HAP-1 (cell line): ENCODE results near the gene NFATC2.

Experiments used
- DNase-seq, 2 experiments: peaks; one replicate each; pipeline ENCODE4 v3.0.0-alpha.2; 2016 to 2020; ENCODE audit warnings: low spot score in 2 of 2
- H3K27me3 ChIP-seq: fragments of 250-450 bp; sonication (Bioruptor Pico); 2 replicates; pipeline ENCODE4 v1.5.1; 2020; ENCODE audit warnings: low read depth, mild to moderate bottlenecking, moderate library complexity
- H3K36me3 ChIP-seq: fragments of 250-450 bp; sonication (Bioruptor Pico); replicated peaks from 2 replicates; pipeline ENCODE4 v1.5.1; 2020; ENCODE audit warnings: mild to moderate bottlenecking
- H3K4me1 ChIP-seq: fragments of 250-450 bp; sonication (Bioruptor Pico); 2 replicates; pipeline ENCODE4 v1.5.1; 2020; ENCODE audit warnings: mild to moderate bottlenecking
- H3K4me3 ChIP-seq: fragments of 250-450 bp; sonication (Bioruptor Pico); 2 replicates; pipeline ENCODE4 v1.5.1; 2020; ENCODE audit warnings: mild to moderate bottlenecking, moderate library complexity
- H3K9me3 ChIP-seq: fragments of 250-450 bp; sonication (Bioruptor Pico); 2 replicates; pipeline ENCODE4 v1.5.1; 2020; ENCODE audit warnings: mild to moderate bottlenecking, moderate library complexity
- in situ Hi-C: fragments of 300-500 bp; cut with MboI; formaldehyde crosslinking; loops from 3 replicates; pipeline ENCODE4 v1.14.3; 2020; ENCODE audit warnings: low sequenced_read_pairs, inconsistent platforms, mixed read lengths

Gene NFATC2

DNA sequence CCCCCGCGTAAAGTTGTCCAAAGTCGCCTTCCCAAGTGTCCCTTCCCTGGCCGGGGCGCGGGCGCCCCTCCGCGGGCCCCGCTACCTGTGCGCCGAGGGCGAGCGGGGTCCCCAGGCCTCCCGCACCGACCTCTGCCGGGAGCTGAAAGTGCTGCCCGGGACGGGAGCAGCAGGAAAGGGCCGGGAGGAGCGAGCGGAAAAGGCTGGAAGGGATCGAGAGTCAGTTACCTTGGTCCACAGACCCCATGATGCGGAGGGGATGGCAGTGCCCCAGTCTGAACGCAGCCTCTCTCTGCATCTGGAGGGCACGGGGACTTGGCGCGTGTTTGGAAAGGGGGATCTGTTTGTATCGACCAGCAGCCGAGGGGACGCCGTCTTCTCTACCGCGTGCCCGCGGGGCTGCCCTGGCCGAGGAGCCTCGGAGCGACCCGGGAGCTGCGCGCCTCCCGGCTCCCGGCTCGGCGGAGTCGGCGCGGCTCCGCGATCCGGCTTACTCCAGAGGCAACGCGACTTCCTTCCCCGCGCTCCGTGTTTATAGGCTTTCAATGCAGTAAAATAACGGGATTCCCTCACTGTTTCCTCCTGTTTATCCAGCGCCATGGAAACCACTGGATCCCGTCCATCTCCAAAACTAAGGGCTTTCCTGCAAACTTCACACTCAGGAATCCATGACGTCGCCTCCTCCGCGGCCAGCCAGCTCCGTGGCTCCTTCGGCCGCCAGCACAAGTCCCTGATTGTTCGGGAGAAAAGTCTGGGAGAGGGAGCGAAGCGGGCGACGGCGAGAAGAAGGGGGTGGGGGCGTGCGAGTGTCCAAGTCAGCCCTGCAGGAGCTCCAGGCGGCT is 20.0 kb upstream of the NFATC2 start:
- Histone ChIP-seq H3K9me3 (no peaks in the 10 kb centered on the region), H3K4me1 (peaks cover 20% of the 10 kb centered on the region), H3K4me3 (peak overlapping the region; percentile 34), H3K36me3 (no peaks in the 10 kb centered on the region), H3K27me3 (no peaks in the 10 kb centered on the region)
- peak; percentile 50 to 75 for DNase-seq
- in situ Hi-C loops: no loop called here

DNA sequence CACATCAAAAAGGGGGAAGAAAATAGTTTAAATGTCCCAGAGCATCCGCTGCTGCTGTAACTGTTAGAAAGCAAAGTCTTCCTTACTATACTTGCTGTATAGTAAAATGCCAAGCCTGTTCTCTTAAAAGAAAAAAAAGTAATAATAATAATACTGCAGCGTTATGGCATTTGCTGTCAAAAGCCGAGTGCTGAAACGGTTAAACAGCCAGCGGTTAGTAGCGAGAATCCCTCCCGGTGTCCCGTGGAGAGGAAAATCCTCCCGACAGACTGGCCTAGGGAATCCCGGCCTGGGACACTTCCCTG is 19.5 kb upstream of the NFATC2 start:
- H3K27me3 ChIP-seq: no peaks in the 10 kb centered on the region
- H3K4me3 ChIP-seq: peak overlapping the region; percentile 34
- H3K36me3 ChIP-seq: no peaks in the 10 kb centered on the region
- in situ Hi-C loops: no loop called here
- H3K9me3 ChIP-seq: no peaks in the 10 kb centered on the region
- peaks cover 20% of the 10 kb centered on the region for H3K4me1 ChIP-seq
- no peak for DNase-seq

DNA sequence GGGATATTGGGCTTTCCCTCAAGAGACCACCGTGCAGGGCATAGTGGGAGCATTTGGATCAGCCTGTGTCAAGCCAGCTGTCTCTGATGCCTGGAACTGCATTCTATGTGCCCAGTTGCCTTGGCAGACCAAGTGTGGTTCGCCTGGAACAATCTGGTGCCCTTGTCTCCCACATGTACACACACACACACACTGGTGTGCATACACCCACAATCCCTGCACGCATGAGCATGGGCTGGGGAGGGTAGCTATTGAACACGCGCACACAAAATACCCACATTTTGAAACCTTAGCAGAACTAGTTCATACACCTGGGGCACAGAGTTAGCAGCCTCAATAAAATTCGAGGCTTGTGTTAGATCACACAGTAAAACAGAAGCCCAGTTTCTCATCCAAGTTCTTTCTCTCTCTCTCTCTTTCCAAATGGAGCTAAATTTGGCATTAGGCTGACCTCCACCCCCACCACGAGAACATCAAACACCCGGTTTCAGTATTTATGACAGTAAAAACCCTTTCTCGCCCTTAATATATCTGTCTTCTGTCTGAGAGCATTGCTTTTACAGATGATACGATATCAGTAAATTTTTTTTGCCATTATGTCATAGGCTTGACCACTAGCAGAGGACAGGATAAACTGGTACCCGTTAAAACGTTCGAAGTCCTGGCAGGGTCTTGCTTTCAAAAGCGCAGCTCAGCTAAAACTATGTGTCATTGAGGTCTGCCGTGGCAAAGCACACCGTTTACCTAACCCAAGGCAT is 18.2 kb upstream of the NFATC2 start:
- Histone ChIP-seq H3K4me1 (peaks cover 20% of the 10 kb centered on the region), H3K9me3 (no peaks in the 10 kb centered on the region), H3K27me3 (no peaks in the 10 kb centered on the region), H3K4me3 (no peak overlapping the region), H3K36me3 (no peaks in the 10 kb centered on the region)
- in situ Hi-C loops: no loop called here
- DNase-seq: no peak

DNA sequence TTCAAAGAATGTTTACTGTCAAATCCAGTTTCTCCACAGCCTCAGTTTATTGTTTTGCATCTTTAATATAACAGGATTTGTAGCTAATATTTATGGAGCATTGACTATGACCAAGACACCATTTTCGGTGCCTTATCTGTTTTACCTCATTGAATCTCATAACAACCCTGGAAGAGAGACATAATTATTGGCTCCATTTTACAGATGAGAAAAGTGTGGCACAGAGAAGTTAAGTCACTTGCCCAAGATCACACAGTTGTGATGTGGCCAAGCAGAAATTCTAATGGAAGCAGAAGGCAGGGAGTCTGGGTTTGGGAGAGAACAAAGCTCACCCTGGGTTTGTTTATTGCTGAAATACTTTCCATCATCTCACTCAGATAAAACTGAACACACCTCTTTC is 17.5 kb upstream of the NFATC2 start:
- DNase-seq: no peak
- no peaks in the 10 kb centered on the region for H3K36me3 ChIP-seq
- no peak overlapping the region for H3K4me3 ChIP-seq
- H3K9me3 ChIP-seq: no peaks in the 10 kb centered on the region
- in situ Hi-C loops: no loop called here
- H3K27me3 ChIP-seq: no peaks in the 10 kb centered on the region
- H3K4me1 ChIP-seq: peaks cover 20% of the 10 kb centered on the region

DNA sequence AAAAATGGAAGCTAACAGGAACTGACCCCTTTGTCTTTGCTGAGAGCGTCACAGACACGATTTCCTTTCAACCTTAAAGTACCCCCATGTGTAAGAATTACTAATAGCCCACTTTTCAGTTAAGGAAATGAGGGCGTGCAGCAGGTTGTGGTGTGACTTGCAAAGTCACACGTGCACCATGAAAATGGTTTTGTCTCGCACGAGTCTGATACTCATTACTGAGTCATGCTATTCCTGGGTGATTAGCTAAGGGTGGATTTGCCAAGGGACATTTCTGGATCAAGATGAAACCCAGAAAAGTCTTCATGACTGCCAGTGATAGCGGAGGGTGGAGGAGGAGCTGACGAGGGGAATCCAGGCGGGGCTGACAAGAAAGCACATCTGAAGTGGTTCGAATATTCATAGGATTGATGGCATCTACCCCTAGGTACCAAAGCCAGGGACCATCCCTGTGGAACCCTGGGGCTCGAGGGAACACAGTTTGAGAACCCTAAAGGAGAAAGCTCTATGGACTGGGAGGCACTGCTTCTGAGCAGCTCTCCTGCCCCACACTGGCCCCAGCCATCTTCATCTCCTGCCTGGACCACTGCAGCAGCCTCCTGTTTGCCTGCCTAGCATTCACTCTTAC is 12.1 kb upstream of the NFATC2 start:
- Histone ChIP-seq H3K4me1 (no peaks in the 10 kb centered on the region), H3K27me3 (no peaks in the 10 kb centered on the region), H3K4me3 (no peak overlapping the region), H3K36me3 (no peaks in the 10 kb centered on the region), H3K9me3 (no peaks in the 10 kb centered on the region)
- in situ Hi-C loops: no loop called here
- DNase-seq: no peak

DNA sequence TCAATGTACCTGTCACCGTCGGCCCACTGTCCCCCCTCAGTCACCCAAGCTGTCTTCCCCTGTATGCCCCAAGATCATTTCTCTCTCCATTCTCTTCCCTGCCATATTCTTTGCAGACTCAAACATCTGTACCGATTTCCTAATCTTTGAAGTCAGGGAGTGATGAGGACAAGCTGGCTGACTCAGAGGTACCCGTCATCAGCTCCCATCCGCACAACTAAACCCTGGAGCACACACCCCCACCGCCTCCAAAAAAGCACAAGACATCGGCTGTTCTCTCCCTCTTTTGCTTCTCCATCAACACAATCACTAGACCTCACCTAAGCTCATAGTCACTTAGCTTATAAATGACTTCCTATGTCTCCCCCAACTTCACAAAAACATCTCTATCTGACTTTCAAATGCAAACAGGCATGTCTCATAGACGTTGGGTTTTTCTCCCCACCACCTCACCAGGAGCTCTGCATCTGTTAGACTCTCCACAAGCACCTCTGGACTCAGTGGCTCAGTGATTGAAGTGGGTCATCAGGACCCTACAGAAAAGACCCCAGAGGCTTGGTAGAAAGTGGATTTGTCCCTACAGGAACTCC is 11.5 kb upstream of the NFATC2 start:
- in situ Hi-C loops: no loop called here
- Histone ChIP-seq H3K4me1 (no peaks in the 10 kb centered on the region), H3K36me3 (no peaks in the 10 kb centered on the region), H3K27me3 (no peaks in the 10 kb centered on the region), H3K4me3 (no peak overlapping the region), H3K9me3 (no peaks in the 10 kb centered on the region)
- no peak for DNase-seq

DNA sequence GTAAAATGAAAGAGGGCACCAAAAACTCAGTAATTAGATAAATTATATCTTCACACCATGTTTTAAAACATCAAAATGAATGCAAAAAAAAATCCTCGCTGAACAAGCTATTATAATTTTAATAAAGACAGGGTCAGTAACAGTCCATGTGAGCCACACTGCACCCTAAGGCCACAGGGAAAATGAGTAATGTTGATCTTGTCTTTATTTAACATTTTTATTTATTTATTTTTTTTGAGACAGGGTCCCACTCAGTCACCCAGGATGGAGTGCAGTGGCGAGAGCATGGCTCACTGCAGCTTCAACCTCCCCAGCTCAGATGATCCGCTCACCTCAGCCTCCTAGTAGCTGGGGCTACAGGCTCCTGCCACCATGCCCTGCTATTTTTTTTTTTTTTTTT is 8.7 kb upstream of the NFATC2 start:
- in situ Hi-C loops: no loop called here

DNA sequence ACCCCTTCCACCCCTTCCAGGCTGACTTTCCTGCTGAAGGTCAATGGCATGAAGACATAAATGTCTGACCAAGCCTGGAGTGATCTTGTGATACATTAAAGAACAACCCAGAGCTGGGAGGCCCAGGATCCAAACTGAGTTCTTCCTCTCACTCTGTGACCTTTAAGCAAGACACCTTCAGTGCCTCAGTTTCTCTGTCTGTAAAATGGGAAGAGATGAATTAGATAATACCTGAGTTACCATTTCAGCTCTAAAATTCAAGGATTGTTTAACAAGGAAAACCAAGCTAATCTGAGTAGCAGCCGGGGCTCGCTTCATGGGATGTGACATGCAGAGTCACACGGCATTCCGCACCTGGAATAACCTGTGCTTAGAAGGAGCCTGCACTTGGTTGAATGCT is 7.0 kb upstream of the NFATC2 start:
- Histone ChIP-seq H3K9me3 (no peaks in the 10 kb centered on the region), H3K4me1 (peaks cover 7% of the 10 kb centered on the region), H3K27me3 (no peaks in the 10 kb centered on the region), H3K4me3 (no peak overlapping the region), H3K36me3 (no peaks in the 10 kb centered on the region)
- in situ Hi-C loops: no loop called here
- DNase-seq: no peak

More for the DNA sequence above, 8.7 kb upstream of the NFATC2 start:
- Histone ChIP-seq H3K27me3 (no peaks in the 10 kb centered on the region), H3K36me3 (no peaks in the 10 kb centered on the region), H3K4me1 (peaks cover 7% of the 10 kb centered on the region), H3K9me3 (no peaks in the 10 kb centered on the region), H3K4me3 (no peak overlapping the region)
- DNase-seq: no peak

DNA sequence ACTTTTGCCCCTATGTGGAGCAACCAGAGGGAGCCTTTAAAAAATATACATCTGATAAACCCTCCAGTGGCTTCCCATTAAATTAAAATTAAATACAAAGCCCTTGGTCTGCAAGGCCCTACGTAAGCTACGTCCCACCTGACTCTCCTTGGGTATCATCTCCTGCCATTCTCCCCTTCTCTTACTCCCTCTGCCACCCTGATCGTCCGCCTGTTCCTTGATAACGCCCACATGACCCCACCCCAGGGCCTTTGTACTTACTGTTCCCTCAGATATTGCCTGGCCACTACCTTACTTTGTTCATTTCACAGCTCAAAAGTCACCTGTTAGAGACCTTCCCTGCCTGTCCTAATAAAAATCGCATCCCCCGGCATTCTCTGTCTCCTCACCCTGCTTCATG is 5.4 kb upstream of the NFATC2 start:
- Histone ChIP-seq H3K9me3 (no peaks in the 10 kb centered on the region), H3K4me1 (peaks cover 7% of the 10 kb centered on the region), H3K4me3 (no peak overlapping the region), H3K27me3 (no peaks in the 10 kb centered on the region), H3K36me3 (no peaks in the 10 kb centered on the region)
- peak in 1 of 2 experiments; percentile 39 for DNase-seq
- in situ Hi-C loops: no loop called here

DNA sequence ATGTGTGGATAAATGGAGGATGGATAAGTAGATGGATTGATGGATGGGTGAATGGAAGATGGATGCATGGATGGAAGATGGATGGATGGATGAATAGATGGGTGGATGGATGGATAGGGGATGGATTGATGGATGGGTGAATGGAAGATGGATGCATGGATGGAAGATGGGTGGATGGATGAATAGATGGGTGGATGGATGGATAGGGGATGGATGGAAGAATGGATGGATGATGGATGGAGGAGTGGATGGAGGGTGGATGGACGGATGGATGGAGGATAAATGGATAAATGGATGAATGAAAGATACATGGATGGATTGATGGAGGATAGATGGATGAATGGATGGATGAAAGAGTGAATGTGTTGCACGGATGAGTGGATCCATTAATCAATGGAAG is 3.0 kb upstream of the NFATC2 start:
- Histone ChIP-seq H3K4me3 (no peak overlapping the region), H3K4me1 (peaks cover 7% of the 10 kb centered on the region), H3K36me3 (no peaks in the 10 kb centered on the region), H3K9me3 (no peaks in the 10 kb centered on the region), H3K27me3 (no peaks in the 10 kb centered on the region)
- DNase-seq: no peak
- in situ Hi-C loops: no loop called here

DNA sequence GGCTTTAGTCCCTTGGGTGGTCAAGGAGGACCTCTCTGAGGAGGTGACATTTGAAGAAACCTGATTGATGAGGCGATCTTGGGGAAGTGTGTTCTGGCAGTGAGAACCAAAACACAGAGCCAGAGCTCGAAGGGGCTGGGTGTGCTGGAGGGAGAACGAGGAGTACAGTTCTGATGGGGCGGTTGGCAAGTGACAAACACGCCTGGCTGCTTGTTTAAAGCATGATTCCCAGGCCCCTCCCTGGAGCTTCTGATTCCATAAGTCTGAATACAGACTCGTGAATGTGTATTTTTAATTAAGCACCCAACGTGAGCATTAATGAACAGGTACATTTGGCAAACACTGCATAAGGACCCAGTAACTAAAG is 886 bp upstream of the NFATC2 start:
- no peak for DNase-seq
- H3K27me3 ChIP-seq: no peaks in the 10 kb centered on the region

DNA sequence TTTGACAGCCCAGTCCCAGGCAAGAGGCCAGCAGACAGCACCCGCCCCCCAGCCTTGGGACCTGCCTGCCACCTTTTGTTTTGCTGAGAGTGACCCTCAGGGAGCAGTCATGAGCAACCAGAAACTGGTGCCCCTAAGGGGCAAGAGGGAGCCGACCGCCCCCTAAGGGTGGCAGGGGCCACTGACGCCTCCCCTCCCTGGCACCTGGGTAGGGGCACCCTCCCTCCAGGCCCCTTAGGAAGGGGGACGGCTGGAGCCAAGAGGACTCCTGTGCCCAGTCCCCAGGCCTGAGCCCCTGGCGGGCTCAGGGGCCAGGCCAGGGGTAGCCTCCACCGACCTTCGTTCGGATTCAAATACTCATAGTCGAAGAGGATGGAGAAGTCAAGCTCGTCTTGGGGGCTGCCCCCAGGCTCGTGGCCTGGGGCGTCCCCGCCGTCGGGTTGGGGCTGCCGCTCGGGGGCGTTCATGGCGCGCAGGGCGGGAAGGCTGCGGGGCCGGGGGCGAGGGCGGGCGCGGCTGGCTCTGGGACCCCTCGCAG is 417 bp downstream of the NFATC2 start:
- in situ Hi-C loops: no loop called here
- peak overlapping the region; percentile 35 for H3K4me3 ChIP-seq
- no peaks in the 10 kb centered on the region for H3K9me3 ChIP-seq
- peak in 1 of 2 experiments; percentile 35 for DNase-seq
- no peaks in the 10 kb centered on the region for H3K36me3 ChIP-seq
- no peaks in the 10 kb centered on the region for H3K4me1 ChIP-seq
- no peaks in the 10 kb centered on the region for H3K27me3 ChIP-seq

More for the DNA sequence above, 886 bp upstream of the NFATC2 start:
- no peaks in the 10 kb centered on the region for H3K36me3 ChIP-seq
- H3K4me3 ChIP-seq: no peak overlapping the region
- H3K9me3 ChIP-seq: no peaks in the 10 kb centered on the region
- in situ Hi-C loops: no loop called here
- H3K4me1 ChIP-seq: peaks cover 6% of the 10 kb centered on the region

DNA sequence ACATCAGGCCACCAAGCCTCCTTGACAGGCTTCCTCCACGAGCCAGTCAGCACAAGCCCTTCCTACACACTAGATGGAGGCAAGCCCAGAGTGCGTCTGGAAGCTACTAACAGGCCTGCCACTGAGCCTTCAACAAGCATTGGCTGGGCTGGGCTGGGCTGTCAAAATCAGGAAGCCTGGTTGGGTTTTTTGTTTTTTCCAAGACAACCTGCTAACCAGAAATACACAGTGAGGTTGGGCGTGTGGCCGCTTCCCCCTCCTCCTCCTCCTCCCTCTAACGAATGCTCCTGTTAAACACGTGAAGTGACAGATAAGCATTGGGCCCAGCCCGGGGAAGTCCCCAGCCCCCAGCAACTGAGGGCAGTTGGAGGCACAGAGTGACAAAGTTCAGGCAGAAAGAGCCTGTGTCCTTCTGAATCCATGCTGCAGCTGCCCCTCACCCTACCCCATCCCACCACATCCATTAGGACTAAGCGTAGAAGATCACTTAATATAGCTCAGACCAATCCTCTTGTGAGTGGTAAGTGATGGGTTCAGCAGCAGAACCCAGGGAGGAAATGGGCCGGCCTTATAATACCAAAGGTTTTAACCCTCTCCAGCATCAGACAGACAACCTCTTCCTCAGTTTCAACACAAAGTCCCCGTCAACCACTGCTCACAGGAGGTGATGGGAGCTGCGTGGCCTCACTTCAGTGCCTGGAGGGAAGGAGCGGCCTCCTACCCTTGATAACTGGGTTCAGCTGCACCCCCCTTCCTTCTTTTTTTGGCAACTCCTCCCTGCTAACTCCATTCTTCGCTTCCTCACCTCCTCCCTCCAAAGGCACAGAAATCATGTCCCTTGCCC is 1.1 kb downstream of the NFATC2 start:
- H3K9me3 ChIP-seq: no peaks in the 10 kb centered on the region
- no peaks in the 10 kb centered on the region for H3K27me3 ChIP-seq
- no peaks in the 10 kb centered on the region for H3K4me1 ChIP-seq
- in situ Hi-C loops: no loop called here
- peak; percentile 14 to 67 for DNase-seq
- no peaks in the 10 kb centered on the region for H3K36me3 ChIP-seq
- peak overlapping the region; percentile 35 for H3K4me3 ChIP-seq
